ENCODE data around the gene KRTAP2-2.

The KRTAP2-2 gene

GRCh38 chr17:41012326-41013120 is 42.5 kb downstream of the KRTAP2-2 start:
- H3K27ac ChIP-seq: no peak overlapping the region

GRCh38 chr17:41010441-41010840 is 44.6 kb downstream of the KRTAP2-2 start:
- Histone ChIP-seq H3K79me2 (no peaks in the 10 kb centered on the region), H3K4me1 (no peaks in the 10 kb centered on the region), H3K27me3 (ENCODE audit: control insufficient read depth, insufficient read depth, low read length) (no peaks in the 10 kb centered on the region), H3K4me2 (ENCODE audit: low read length) (no peak overlapping the region), H3K9me3 (ENCODE audit: control insufficient read depth, low read length) (no peaks in the 10 kb centered on the region), H3K36me3 (ENCODE audit: control insufficient read depth, insufficient read depth, low read length) (no peaks in the 10 kb centered on the region), H2AFZ (no peak overlapping the region), H3K27ac (no peak overlapping the region), H3K4me3 (ENCODE audit: low read depth, low read length) (no peak overlapping the region), H3K9ac (no peak overlapping the region)
- no peak for TF ChIP-seq CTCF (IDR thresholded peaks at IDR 0.05)

More at GRCh38 chr17:41012326-41013120, 42.5 kb downstream of the KRTAP2-2 start:
- Histone ChIP-seq H3K36me3 (ENCODE audit: control insufficient read depth, insufficient read depth, low read length) (no peaks in the 10 kb centered on the region), H3K4me2 (ENCODE audit: low read length) (no peak overlapping the region), H3K4me1 (no peaks in the 10 kb centered on the region), H3K9me3 (ENCODE audit: control insufficient read depth, low read length) (no peaks in the 10 kb centered on the region), H2AFZ (no peak overlapping the region), H3K4me3 (ENCODE audit: low read depth, low read length) (no peak overlapping the region), H3K9ac (no peak overlapping the region), H3K27me3 (ENCODE audit: control insufficient read depth, insufficient read depth, low read length) (no peaks in the 10 kb centered on the region), H3K79me2 (no peaks in the 10 kb centered on the region)
- TF ChIP-seq CTCF (IDR thresholded peaks at IDR 0.05): no peak

- H2AFZ ChIP-seq: no peak overlapping the region
- no peak overlapping the region for H3K27ac ChIP-seq
- H3K79me2 ChIP-seq: no peaks in the 10 kb centered on the region
- no peaks in the 10 kb centered on the region for H3K9me3 ChIP-seq (ENCODE audit: control insufficient read depth, low read length)
- no peak overlapping the region for H3K4me3 ChIP-seq (ENCODE audit: low read depth, low read length)
- H3K27me3 ChIP-seq (ENCODE audit: control insufficient read depth, insufficient read depth, low read length): no peaks in the 10 kb centered on the region
- H3K9ac ChIP-seq: no peak overlapping the region
- no peak overlapping the region for H3K4me2 ChIP-seq (ENCODE audit: low read length)
- H3K36me3 ChIP-seq (ENCODE audit: control insufficient read depth, insufficient read depth, low read length): no peaks in the 10 kb centered on the region
- H3K4me1 ChIP-seq: no peaks in the 10 kb centered on the region
- no peak for TF ChIP-seq CTCF (IDR thresholded peaks at IDR 0.05)
Measured at GRCh38 chr17:41009936-41010335, 45.1 kb downstream of the KRTAP2-2 start.

GRCh38 chr17:41009301-41009760 is 45.7 kb downstream of the KRTAP2-2 start:
- H3K4me3 ChIP-seq (ENCODE audit: low read depth, low read length): no peak overlapping the region
- no peaks in the 10 kb centered on the region for H3K36me3 ChIP-seq (ENCODE audit: control insufficient read depth, insufficient read depth, low read length)
- no peaks in the 10 kb centered on the region for H3K79me2 ChIP-seq
- H3K4me1 ChIP-seq: no peaks in the 10 kb centered on the region
- TF ChIP-seq CTCF (IDR thresholded peaks at IDR 0.05): no peak
- H3K27me3 ChIP-seq (ENCODE audit: control insufficient read depth, insufficient read depth, low read length): no peaks in the 10 kb centered on the region
- no peak overlapping the region for H3K4me2 ChIP-seq (ENCODE audit: low read length)
- H3K9me3 ChIP-seq (ENCODE audit: control insufficient read depth, low read length): no peaks in the 10 kb centered on the region
- H2AFZ ChIP-seq: no peak overlapping the region
- H3K9ac ChIP-seq: no peak overlapping the region
- H3K27ac ChIP-seq: no peak overlapping the region

- H3K36me3 ChIP-seq (ENCODE audit: control insufficient read depth, insufficient read depth, low read length): no peaks in the 10 kb centered on the region
Measured at GRCh38 chr17:41008811-41009210, 46.2 kb downstream of the KRTAP2-2 start, which contains the start of gene KRTAP3-1. TSS of gene KRTAP3-1 (minus strand) at chr17:41009128. CDS start at chr17:41009074, 54 bp downstream.

More at GRCh38 chr17:41008811-41009210, 46.2 kb downstream of the KRTAP2-2 start, which contains the start of gene KRTAP3-1:
- no peaks in the 10 kb centered on the region for H3K4me1 ChIP-seq
- no peak within 1 kb of the TSS for H3K27ac ChIP-seq
- H3K4me2 ChIP-seq (ENCODE audit: low read length): no peak within 1 kb of the TSS
- H2AFZ ChIP-seq: no peak within 1 kb of the TSS
- H3K9me3 ChIP-seq (ENCODE audit: control insufficient read depth, low read length): no peaks in the 10 kb centered on the region
- TF ChIP-seq CTCF (IDR thresholded peaks at IDR 0.05): no peak
- H3K9ac ChIP-seq: no peak within 1 kb of the TSS
- H3K79me2 ChIP-seq: no peaks in the 10 kb centered on the region
- H3K27me3 ChIP-seq (ENCODE audit: control insufficient read depth, insufficient read depth, low read length): no peaks in the 10 kb centered on the region
- H3K4me3 ChIP-seq (ENCODE audit: low read depth, low read length): no peak within 1 kb of the TSS
